ENCODE results near the gene MICAL2.

Gene MICAL2

GRCh38 chr11:12294613-12295012 lies 184.2 kb downstream of the MICAL2 start:
- no peak overlapping the region for H3K4me3 ChIP-seq (ENCODE audit: low read depth, low read length)
- no peak for DNase-seq (ENCODE audit: low read depth)
- in situ Hi-C loops (cut with HindIII; ENCODE audit: low sequenced_read_pairs), result no loop called here
- TF ChIP-seq CTCF (IDR thresholded peaks at IDR 0.05; ENCODE audit: low read depth, low read length, missing control alignments), result no peak

GRCh38 chr11:12295943-12296342 lies 185.6 kb downstream of the MICAL2 start:
- in situ Hi-C loops (cut with HindIII; ENCODE audit: low sequenced_read_pairs), result no loop called here
- DNase-seq (ENCODE audit: low read depth), result no peak
- TF ChIP-seq CTCF (IDR thresholded peaks at IDR 0.05; ENCODE audit: low read depth, low read length, missing control alignments), result no peak
- no peak overlapping the region for H3K4me3 ChIP-seq (ENCODE audit: low read depth, low read length)

- TF ChIP-seq CTCF (IDR thresholded peaks at IDR 0.05; ENCODE audit: low read depth, low read length, missing control alignments), result no peak
- H3K4me3 ChIP-seq (ENCODE audit: low read depth, low read length), result no peak overlapping the region
- in situ Hi-C loops (cut with HindIII; ENCODE audit: low sequenced_read_pairs), result no loop called here
- no peak for DNase-seq (ENCODE audit: low read depth)
These were observed 188.2 kb downstream of the MICAL2 start for GRCh38 chr11:12298610-12299009.

DNA sequence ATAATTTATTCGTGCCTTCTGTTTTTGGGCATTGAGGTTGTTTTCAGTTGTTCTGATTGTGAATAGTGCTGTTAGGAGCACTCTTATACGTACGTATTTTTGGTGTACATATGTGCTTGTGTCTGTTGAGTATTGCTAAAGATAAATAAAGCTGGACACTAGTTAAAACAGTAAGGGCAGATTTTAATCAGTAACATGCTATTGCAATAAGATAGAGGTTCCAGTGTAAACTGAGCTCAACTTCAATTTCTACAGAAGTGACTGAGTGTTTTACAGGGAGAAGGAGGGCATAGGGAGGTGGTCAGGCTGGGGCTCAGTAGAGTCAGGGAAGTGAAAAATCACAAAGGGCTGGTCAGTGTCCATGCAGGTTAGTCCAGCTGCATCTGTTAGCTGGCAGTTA lies 191.0 kb downstream of the MICAL2 start:
- no peak for DNase-seq (ENCODE audit: low read depth)
- H3K4me3 ChIP-seq (ENCODE audit: low read depth, low read length), result no peak overlapping the region
- in situ Hi-C loops (cut with HindIII; ENCODE audit: low sequenced_read_pairs), result no loop called here
- TF ChIP-seq CTCF (IDR thresholded peaks at IDR 0.05; ENCODE audit: low read depth, low read length, missing control alignments), result no peak

- in situ Hi-C loops (cut with HindIII; ENCODE audit: low sequenced_read_pairs), result no loop called here
- no peak for DNase-seq (ENCODE audit: low read depth)
- H3K4me3 ChIP-seq (ENCODE audit: low read depth, low read length), result no peak overlapping the region
- no peak for TF ChIP-seq CTCF (IDR thresholded peaks at IDR 0.05; ENCODE audit: low read depth, low read length, missing control alignments)
These were observed 193.2 kb downstream of the MICAL2 start for GRCh38 chr11:12303421-12304149.

GRCh38 chr11:12306830-12307229 lies 196.4 kb downstream of the MICAL2 start:
- DNase-seq (ENCODE audit: low read depth), result no peak
- no peak overlapping the region for H3K4me3 ChIP-seq (ENCODE audit: low read depth, low read length)
- in situ Hi-C loops (cut with HindIII; ENCODE audit: low sequenced_read_pairs), result no loop called here
- TF ChIP-seq CTCF (IDR thresholded peaks at IDR 0.05; ENCODE audit: low read depth, low read length, missing control alignments), result no peak
